Keratinocyte (primary cell): ENCODE data around the gene CCDC127.

ENCODE experiments used
- EZH2 ChIP-seq: IDR thresholded peaks from one replicate; pipeline ENCODE4 v1.6.1; 2012; ENCODE audit warnings: inconsistent platforms, mild to moderate bottlenecking, low read length, moderate library complexity
- TF ChIP-seq, protein P1 (sequence below), 3 experiments: IDR thresholded peaks in 1 of 3; conservative IDR thresholded peaks in 1 of 3; optimal IDR thresholded peaks in 1 of 3; 2 replicates in 2 of 3; 3 replicates in 1 of 3; pipeline versions ENCODE3 to v1.5.1; 2011; ENCODE audit warnings: low read length in 3 of 3, mild to moderate bottlenecking in 3 of 3, moderate library complexity in 2 of 3, control low read depth in 1 of 3, inconsistent platforms in 1 of 3; ENCODE audit not compliant: insufficient read depth in 2 of 3; ENCODE audit errors: extremely low read depth in 1 of 3

DNA sequence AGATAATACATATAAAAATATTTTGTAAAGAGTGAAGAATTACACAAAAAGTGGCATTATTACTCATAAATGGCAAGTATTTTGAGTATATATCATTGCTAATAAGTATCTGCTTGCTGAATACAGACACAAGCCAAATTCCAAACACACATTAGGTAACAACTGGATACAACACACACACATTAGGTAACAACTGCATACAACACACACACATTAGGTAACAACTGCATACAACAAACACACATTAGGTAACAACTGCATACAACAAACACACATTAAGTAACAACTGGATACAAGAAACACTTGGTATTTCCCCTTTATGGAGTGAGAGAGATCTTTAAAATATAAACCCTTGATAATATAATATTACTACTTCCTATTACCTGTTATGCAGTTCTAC lies 13.5 kb downstream of the CCDC127 start:
- TF ChIP-seq, protein P1, sequence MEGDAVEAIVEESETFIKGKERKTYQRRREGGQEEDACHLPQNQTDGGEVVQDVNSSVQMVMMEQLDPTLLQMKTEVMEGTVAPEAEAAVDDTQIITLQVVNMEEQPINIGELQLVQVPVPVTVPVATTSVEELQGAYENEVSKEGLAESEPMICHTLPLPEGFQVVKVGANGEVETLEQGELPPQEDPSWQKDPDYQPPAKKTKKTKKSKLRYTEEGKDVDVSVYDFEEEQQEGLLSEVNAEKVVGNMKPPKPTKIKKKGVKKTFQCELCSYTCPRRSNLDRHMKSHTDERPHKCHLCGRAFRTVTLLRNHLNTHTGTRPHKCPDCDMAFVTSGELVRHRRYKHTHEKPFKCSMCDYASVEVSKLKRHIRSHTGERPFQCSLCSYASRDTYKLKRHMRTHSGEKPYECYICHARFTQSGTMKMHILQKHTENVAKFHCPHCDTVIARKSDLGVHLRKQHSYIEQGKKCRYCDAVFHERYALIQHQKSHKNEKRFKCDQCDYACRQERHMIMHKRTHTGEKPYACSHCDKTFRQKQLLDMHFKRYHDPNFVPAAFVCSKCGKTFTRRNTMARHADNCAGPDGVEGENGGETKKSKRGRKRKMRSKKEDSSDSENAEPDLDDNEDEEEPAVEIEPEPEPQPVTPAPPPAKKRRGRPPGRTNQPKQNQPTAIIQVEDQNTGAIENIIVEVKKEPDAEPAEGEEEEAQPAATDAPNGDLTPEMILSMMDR (optimal IDR thresholded peaks at IDR 0.05 in 1 of 3, IDR thresholded peaks at IDR 0.05 in 1 of 3, conservative IDR thresholded peaks at IDR 0.05 in 1 of 3; ENCODE audit: extremely low read depth in 1 of 3, insufficient read depth in 2 of 3, low read length in 3 of 3): no peak
- no peak for TF ChIP-seq EZH2
